Neural cell (in vitro differentiated cells): ENCODE data around the gene PCDHGC3. TPM values are rescaled to one million over a fixed set of nuclear protein-coding genes. Genes with fewer than 3 reads are reported as not detected.

ENCODE experiments used
- H2AFZ ChIP-seq: fragments of 200-600, 300-800 bp; sonication (generic), shearing (Covaris generic); 2 replicates; pipeline ENCODE4 v1.6.0; 2014; ENCODE audit warnings: low read depth, mild to moderate bottlenecking, antibody characterized with exemption, low read length, moderate library complexity
- H3F3A ChIP-seq: fragments of 200-600 bp; shearing (Covaris generic); 2 replicates; pipeline ENCODE4 v1.6.1; 2016; ENCODE audit warnings: mild to moderate bottlenecking, moderate library complexity, mixed read lengths, antibody characterized with exemption, low read length; ENCODE audit not compliant: insufficient read depth, poor library complexity, severe bottlenecking
- H3K27ac ChIP-seq: fragments of 200-600, 300-800 bp; sonication (generic), shearing (Covaris generic); 2 replicates; pipeline ENCODE4 v1.5.1; 2014; ENCODE audit warnings: mild to moderate bottlenecking, low read length, moderate library complexity
- H3K27me3 ChIP-seq: fragments of 300-800, 200-600 bp; sonication (generic), shearing (Covaris generic); 2 replicates; pipeline ENCODE4 v1.6.0; 2014; ENCODE audit warnings: mild to moderate bottlenecking, low read depth, low read length, moderate library complexity; ENCODE audit not compliant: insufficient read depth
- H3K36me3 ChIP-seq: fragments of 300-800, 200-600 bp; sonication (generic), shearing (Covaris generic); 2 replicates; pipeline ENCODE4 v1.5.1; 2014; ENCODE audit warnings: mild to moderate bottlenecking, antibody characterized with exemption, low read length, moderate library complexity; ENCODE audit not compliant: insufficient read depth
- H3K4me2 ChIP-seq: fragments of 300-800, 200-600 bp; sonication (generic), shearing (Covaris generic); 2 replicates; pipeline ENCODE4 v1.6.0; 2014; ENCODE audit warnings: mild to moderate bottlenecking, low read length
- H3K4me3 ChIP-seq: fragments of 300-800, 200-600 bp; sonication (generic), shearing (Covaris generic); 2 replicates; pipeline ENCODE4 v1.5.1; 2014; ENCODE audit warnings: mild to moderate bottlenecking, low read length, moderate library complexity
- H3K79me2 ChIP-seq: fragments of 200-600 bp; shearing (Covaris generic); replicated peaks from 2 replicates; pipeline ENCODE4 v1.6.0; 2014; ENCODE audit warnings: mild to moderate bottlenecking, low read length, moderate library complexity; ENCODE audit not compliant: insufficient read depth
- H3K9ac ChIP-seq: fragments of 300-800, 200-600 bp; sonication (generic), shearing (Covaris generic); 2 replicates; pipeline ENCODE4 v1.6.1; 2016; ENCODE audit warnings: mild to moderate bottlenecking, low read length, mixed read lengths
- H3K9me2 ChIP-seq: fragments of 200-600 bp; shearing (Covaris generic); 2 replicates; pipeline ENCODE4 v1.6.1; 2016; ENCODE audit warnings: mild to moderate bottlenecking, low read length, mixed read lengths; ENCODE audit not compliant: insufficient read depth
- H3K9me3 ChIP-seq: fragments of 200-600, 300-800 bp; sonication (generic), shearing (Covaris generic); 2 replicates; pipeline ENCODE4 v1.6.1; 2016; ENCODE audit warnings: mild to moderate bottlenecking, mixed run types, low read length, moderate library complexity, mixed read lengths
- H4K20me1 ChIP-seq: fragments of 200-600 bp; shearing (Covaris generic); 2 replicates; pipeline ENCODE4 v1.6.1; 2016; ENCODE audit warnings: mild to moderate bottlenecking, mixed run types; ENCODE audit not compliant: insufficient read depth
- EP300 ChIP-seq: fragments of 450-650 bp; conservative IDR thresholded peaks from 2 replicates; pipeline ENCODE4 v1.6.1; 2014; ENCODE audit warnings: antibody characterized with exemption, mild to moderate bottlenecking, moderate library complexity; ENCODE audit not compliant: poor library complexity, severe bottlenecking
- EZH2 ChIP-seq: fragments of 200-600, 300-800 bp; shearing (Covaris generic), sonication (generic); IDR thresholded peaks from 2 replicates; pipeline ENCODE4 v1.6.1; 2014; ENCODE audit warnings: antibody characterized with exemption, low read length, borderline replicate concordance, mild to moderate bottlenecking; ENCODE audit not compliant: insufficient read depth, poor library complexity, severe bottlenecking
- MXI1 ChIP-seq: fragments of 450-650 bp; conservative IDR thresholded peaks from 2 replicates; pipeline ENCODE4 v1.6.1; 2014; ENCODE audit warnings: antibody characterized with exemption, mild to moderate bottlenecking; ENCODE audit not compliant: poor library complexity, severe bottlenecking
- POLR2AphosphoS5 ChIP-seq: IDR thresholded peaks from 2 replicates; pipeline ENCODE4 v1.6.1; 2012
- RAD21 ChIP-seq: fragments of 450-650 bp; conservative IDR thresholded peaks from 2 replicates; pipeline ENCODE4 v1.6.1; 2014; ENCODE audit warnings: antibody characterized with exemption, mild to moderate bottlenecking, moderate library complexity
- SMC3 ChIP-seq: fragments of 450-650 bp; conservative IDR thresholded peaks from 2 replicates; pipeline ENCODE4 v1.6.1; 2014; ENCODE audit warnings: antibody characterized with exemption, mild to moderate bottlenecking, moderate library complexity; ENCODE audit not compliant: poor library complexity
- TAF1 ChIP-seq: IDR thresholded peaks from 2 replicates; pipeline ENCODE4 v1.6.1; 2012; ENCODE audit warnings: low read depth
- polyA plus RNA-seq: library from polyadenylated mRNA; depleted of rRNA; stranded (reverse); fragments of >200 nt; gene quantifications from 2 replicates; pipeline ENCODE4 v1.2.3, GENCODE V29; 2014
- TF ChIP-seq, protein P1 (sequence below): IDR thresholded peaks from 2 replicates; pipeline ENCODE4 v1.6.1; 2012; ENCODE audit warnings: borderline replicate concordance
- TF ChIP-seq, protein P2 (sequence below): fragments of 450-650 bp; IDR thresholded peaks from 2 replicates; pipeline ENCODE4 v1.5.1; 2014; ENCODE audit warnings: antibody characterized with exemption, mild to moderate bottlenecking, moderate library complexity; ENCODE audit not compliant: poor library complexity, severe bottlenecking

PCDHGC3 gene
- polyA plus RNA-seq, 1 donor from 2014 or later = 2.1 TPM

DNA sequence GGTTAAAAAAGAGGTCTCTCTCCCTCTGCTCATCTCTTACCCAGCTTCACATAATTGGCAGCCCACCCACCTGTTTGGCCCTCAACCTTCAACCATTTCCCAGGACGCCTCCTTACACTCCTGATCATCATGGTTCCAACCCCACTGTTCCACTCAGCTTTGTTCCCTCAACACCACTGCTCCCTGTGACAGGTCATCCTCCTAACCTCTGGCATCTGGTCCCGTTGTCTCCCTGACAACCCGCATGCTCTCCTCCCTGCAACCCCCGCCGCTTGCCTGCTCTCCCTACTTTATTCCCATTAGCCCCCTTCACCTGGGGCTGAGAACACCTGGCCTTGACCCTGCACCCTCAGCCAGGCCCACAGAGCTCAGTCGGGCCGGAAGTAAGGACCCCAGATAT, 26.0 kb downstream of the PCDHGC3 start:
- TF ChIP-seq EP300 = no peak
- TF ChIP-seq TAF1 = no peak
- TF ChIP-seq RAD21 = no peak
- no peak for TF ChIP-seq MXI1
- no peak overlapping the region for H3K9ac ChIP-seq
- H3K9me2 ChIP-seq = no peaks in the 10 kb centered on the region
- H3K27ac ChIP-seq = no peak overlapping the region
- H3K36me3 ChIP-seq = no peaks in the 10 kb centered on the region
- no peak overlapping the region for H2AFZ ChIP-seq
- no peaks in the 10 kb centered on the region for H4K20me1 ChIP-seq
- no peak overlapping the region for H3K4me3 ChIP-seq
- H3F3A ChIP-seq = no peaks in the 10 kb centered on the region
- no peaks in the 10 kb centered on the region for H3K27me3 ChIP-seq
- no peaks in the 10 kb centered on the region for H3K79me2 ChIP-seq
- H3K4me2 ChIP-seq = no peak overlapping the region
- no peaks in the 10 kb centered on the region for H3K9me3 ChIP-seq

DNA sequence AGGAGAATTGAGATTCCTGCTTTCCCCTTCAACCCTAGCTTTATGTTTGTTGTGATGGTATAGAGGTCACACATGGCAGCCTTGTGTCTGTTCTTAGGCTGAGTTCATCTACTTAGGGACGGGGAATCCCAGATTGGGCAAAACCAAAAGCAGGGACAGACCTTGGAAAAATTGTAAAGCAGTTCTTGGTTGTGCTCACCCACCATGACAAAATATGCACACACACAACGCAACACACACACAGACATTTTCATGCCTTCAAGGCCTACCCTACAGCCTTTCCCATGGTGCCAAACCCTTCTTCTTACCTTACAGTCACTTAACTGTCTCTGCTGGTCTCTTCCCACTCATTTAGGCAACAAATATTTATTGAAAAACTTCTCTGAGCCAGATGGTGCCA, 27.9 kb downstream of the PCDHGC3 start:
- H3K27ac ChIP-seq = no peak overlapping the region
- no peaks in the 10 kb centered on the region for H3K79me2 ChIP-seq
- H3K36me3 ChIP-seq = no peaks in the 10 kb centered on the region
- H3K4me3 ChIP-seq = no peak overlapping the region
- H3F3A ChIP-seq = peaks cover 2% of the 10 kb centered on the region
- H4K20me1 ChIP-seq = no peaks in the 10 kb centered on the region
- no peaks in the 10 kb centered on the region for H3K9me3 ChIP-seq
- no peak overlapping the region for H3K4me2 ChIP-seq
- no peak overlapping the region for H3K9ac ChIP-seq
- H2AFZ ChIP-seq = no peak overlapping the region
- H3K27me3 ChIP-seq = no peaks in the 10 kb centered on the region
- H3K9me2 ChIP-seq = no peaks in the 10 kb centered on the region
- no peak for TF ChIP-seq EZH2
- TF ChIP-seq, protein P1, sequence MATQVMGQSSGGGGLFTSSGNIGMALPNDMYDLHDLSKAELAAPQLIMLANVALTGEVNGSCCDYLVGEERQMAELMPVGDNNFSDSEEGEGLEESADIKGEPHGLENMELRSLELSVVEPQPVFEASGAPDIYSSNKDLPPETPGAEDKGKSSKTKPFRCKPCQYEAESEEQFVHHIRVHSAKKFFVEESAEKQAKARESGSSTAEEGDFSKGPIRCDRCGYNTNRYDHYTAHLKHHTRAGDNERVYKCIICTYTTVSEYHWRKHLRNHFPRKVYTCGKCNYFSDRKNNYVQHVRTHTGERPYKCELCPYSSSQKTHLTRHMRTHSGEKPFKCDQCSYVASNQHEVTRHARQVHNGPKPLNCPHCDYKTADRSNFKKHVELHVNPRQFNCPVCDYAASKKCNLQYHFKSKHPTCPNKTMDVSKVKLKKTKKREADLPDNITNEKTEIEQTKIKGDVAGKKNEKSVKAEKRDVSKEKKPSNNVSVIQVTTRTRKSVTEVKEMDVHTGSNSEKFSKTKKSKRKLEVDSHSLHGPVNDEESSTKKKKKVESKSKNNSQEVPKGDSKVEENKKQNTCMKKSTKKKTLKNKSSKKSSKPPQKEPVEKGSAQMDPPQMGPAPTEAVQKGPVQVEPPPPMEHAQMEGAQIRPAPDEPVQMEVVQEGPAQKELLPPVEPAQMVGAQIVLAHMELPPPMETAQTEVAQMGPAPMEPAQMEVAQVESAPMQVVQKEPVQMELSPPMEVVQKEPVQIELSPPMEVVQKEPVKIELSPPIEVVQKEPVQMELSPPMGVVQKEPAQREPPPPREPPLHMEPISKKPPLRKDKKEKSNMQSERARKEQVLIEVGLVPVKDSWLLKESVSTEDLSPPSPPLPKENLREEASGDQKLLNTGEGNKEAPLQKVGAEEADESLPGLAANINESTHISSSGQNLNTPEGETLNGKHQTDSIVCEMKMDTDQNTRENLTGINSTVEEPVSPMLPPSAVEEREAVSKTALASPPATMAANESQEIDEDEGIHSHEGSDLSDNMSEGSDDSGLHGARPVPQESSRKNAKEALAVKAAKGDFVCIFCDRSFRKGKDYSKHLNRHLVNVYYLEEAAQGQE = no peak

DNA sequence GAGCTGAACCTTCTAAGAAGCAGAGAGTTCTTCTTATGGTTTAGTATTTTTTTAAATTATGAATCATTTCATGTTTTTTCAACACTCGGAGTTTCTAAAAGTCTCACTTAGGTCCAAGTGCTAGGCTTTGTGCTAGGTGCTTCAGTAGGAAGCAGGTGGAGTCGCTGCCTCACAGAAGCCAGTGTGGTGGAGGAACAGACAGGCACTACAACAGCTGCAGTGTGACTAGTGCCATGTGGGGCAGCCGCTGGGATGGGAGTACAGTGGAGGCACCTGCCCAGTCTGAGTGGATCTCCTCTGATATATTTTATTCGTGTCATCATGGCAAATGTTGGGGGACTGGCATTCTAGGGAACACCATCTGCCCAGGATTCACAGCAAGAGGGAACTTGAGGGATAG, 28.4 kb downstream of the PCDHGC3 start:
- H2AFZ ChIP-seq = no peak overlapping the region
- no peaks in the 10 kb centered on the region for H3K9me2 ChIP-seq
- H3F3A ChIP-seq = peaks cover 2% of the 10 kb centered on the region
- H3K27me3 ChIP-seq = no peaks in the 10 kb centered on the region
- no peak overlapping the region for H3K4me2 ChIP-seq
- H3K4me3 ChIP-seq = no peak overlapping the region
- no peaks in the 10 kb centered on the region for H3K36me3 ChIP-seq
- H3K9ac ChIP-seq = no peak overlapping the region
- no peaks in the 10 kb centered on the region for H3K9me3 ChIP-seq
- no peaks in the 10 kb centered on the region for H4K20me1 ChIP-seq
- TF ChIP-seq MXI1 (no peak), POLR2AphosphoS5 (no peak), TAF1 (no peak), EP300 (no peak), RAD21 (no peak), SMC3 (no peak), EZH2 (no peak)
- TF ChIP-seq, protein P1 = no peak
- TF ChIP-seq, protein P2, sequence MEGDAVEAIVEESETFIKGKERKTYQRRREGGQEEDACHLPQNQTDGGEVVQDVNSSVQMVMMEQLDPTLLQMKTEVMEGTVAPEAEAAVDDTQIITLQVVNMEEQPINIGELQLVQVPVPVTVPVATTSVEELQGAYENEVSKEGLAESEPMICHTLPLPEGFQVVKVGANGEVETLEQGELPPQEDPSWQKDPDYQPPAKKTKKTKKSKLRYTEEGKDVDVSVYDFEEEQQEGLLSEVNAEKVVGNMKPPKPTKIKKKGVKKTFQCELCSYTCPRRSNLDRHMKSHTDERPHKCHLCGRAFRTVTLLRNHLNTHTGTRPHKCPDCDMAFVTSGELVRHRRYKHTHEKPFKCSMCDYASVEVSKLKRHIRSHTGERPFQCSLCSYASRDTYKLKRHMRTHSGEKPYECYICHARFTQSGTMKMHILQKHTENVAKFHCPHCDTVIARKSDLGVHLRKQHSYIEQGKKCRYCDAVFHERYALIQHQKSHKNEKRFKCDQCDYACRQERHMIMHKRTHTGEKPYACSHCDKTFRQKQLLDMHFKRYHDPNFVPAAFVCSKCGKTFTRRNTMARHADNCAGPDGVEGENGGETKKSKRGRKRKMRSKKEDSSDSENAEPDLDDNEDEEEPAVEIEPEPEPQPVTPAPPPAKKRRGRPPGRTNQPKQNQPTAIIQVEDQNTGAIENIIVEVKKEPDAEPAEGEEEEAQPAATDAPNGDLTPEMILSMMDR = no peak
- no peak overlapping the region for H3K27ac ChIP-seq
- H3K79me2 ChIP-seq = no peaks in the 10 kb centered on the region
